Measurements from ENCODE around the gene AGO4. TPM values are rescaled to one million over a fixed set of nuclear protein-coding genes. Genes with fewer than 3 reads are reported as not detected.

AGO4 gene
- 16.1 and 19.3 TPM in 2 replicates for total RNA-seq

GRCh38 chr1:35807614-35808449 is at the start of gene AGO4:
TSS of gene AGO4 (plus strand) at chr1:35808016. CDS start at chr1:35808417, 401 bp downstream.

GRCh38 chr1:35882945-35883634 is 75.3 kb downstream of the AGO4 start, which contains the start of gene AGO1:
TSS of gene AGO1 (plus strand) at chr1:35883209. CDS start at chr1:35883422, 213 bp downstream.

Other genes with a start within 250 kb of the AGO4 start
- 0.11 and 0.12 TPM in 2 replicates for gene TFAP2E, start 234.7 kb upstream of the AGO4 start, total RNA-seq
- 18.2 and 27.4 TPM in 2 replicates for gene PSMB2, start 166.5 kb upstream of the AGO4 start, total RNA-seq
- 17.2 and 33.2 TPM in 2 replicates for gene C1orf216, start 89.1 kb upstream of the AGO4 start, total RNA-seq
- 10.0 and 38.2 TPM in 2 replicates for gene CLSPN, start 38.0 kb upstream of the AGO4 start, total RNA-seq
- 13.0 and 13.7 TPM in 2 replicates for gene AGO1, start 75.2 kb downstream of the AGO4 start, total RNA-seq
- gene AGO3, start 123.1 kb downstream of the AGO4 start, total RNA-seq, result 14.1 and 20.2 TPM in 2 replicates